ENCODE data around the gene FAT1.

FAT1 gene

DNA sequence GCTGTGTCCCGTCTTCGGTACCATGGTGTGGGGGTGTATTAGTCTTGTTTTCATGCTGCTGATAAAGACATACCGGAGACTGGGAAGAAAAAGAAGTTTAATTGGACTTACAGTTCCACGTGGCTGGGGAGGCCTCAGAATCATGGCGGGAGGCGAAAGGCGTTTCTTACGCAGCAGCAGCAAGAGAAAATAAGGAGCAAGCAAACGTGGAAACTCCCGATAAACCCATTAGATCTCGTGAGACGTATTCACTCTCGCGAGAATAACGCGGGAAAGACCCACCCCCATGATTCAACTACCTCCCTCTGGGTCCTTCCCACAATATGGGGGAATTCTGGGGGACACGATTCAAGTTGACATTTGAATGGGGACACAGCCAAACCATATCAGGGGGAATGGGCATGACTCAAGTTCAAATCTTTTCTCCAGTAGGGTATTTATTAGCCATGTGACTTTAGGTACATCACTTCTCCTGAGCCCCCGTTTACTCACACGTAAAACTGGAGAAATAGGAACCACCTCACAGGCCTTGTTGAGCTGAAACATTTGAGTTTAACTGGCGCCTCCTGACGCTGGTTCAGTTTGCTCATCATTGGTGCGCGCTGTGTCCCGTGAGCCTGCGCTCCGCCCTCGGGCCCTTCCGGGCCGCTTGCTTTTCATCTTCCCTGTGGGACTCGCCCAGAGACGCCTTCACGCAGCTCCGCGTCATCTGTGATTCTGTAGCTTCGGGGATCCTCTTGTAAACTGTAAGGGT lies 35.5 kb upstream of the FAT1 start (continued):
- TF ChIP-seq, protein P1, sequence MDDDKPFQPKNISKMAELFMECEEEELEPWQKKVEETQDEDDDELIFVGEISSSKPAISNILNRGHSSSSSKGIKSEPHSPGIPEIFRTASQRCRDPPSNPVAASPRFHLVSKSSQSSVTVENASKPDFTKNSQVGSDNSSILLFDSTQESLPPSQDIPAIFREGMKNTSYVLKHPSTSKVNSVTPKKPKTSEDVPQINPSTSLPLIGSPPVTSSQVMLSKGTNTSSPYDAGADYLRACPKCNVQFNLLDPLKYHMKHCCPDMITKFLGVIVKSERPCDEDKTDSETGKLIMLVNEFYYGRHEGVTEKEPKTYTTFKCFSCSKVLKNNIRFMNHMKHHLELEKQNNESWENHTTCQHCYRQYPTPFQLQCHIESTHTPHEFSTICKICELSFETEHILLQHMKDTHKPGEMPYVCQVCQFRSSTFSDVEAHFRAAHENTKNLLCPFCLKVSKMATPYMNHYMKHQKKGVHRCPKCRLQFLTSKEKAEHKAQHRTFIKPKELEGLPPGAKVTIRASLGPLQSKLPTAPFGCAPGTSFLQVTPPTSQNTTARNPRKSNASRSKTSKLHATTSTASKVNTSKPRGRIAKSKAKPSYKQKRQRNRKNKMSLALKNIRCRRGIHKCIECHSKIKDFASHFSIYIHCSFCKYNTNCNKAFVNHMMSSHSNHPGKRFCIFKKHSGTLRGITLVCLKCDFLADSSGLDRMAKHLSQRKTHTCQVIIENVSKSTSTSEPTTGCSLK (tag by site-specific recombination; IDR thresholded peaks at IDR 0.05) = no peak
- TF ChIP-seq ZNF530 (tag by site-specific recombination; IDR thresholded peaks at IDR 0.05; ENCODE audit: low read depth) = no peak

GRCh38 chr4:186757696-186758355 lies 34.2 kb upstream of the FAT1 start:
- Histone ChIP-seq H3K36me3 (ENCODE audit: control insufficient read depth in 2 of 2, insufficient read depth in 1 of 2, low read length in 2 of 2) (no peaks in the 10 kb centered on the region), H3K9me3 (ENCODE audit: control insufficient read depth, insufficient read depth, low read depth, low read length) (no peaks in the 10 kb centered on the region), H3K4me3 (ENCODE audit: low read depth, low read length) (no peak overlapping the region), H3K4me1 (ENCODE audit: control insufficient read depth, insufficient read depth, low read length) (no peaks in the 10 kb centered on the region), H3K27ac (ENCODE audit: extremely low read depth, low read depth, low read length) (no peak overlapping the region)
- TF ChIP-seq ZNF302 (tag by site-specific recombination; IDR thresholded peaks at IDR 0.05; ENCODE audit: low read depth) = no peak
- TF ChIP-seq SETDB1 (IDR thresholded peaks at IDR 0.05; ENCODE audit: insufficient read length, low read length) = no peak
- TF ChIP-seq ZNF830 (tag by site-specific recombination; IDR thresholded peaks at IDR 0.05; ENCODE audit: low read depth) = no peak
- no peak for TF ChIP-seq ZNF24 (tag by site-specific recombination; IDR thresholded peaks at IDR 0.05)
- no peak for TF ChIP-seq ZNF843 (tag by site-specific recombination; IDR thresholded peaks at IDR 0.05)
- no peak for TF ChIP-seq ZBTB20 (tag by site-specific recombination; IDR thresholded peaks at IDR 0.05)
- no peak for TF ChIP-seq HOXD13 (CRISPR knock-in tag; IDR thresholded peaks at IDR 0.05; ENCODE audit: borderline replicate concordance)
- TF ChIP-seq PBX3 (CRISPR knock-in tag; IDR thresholded peaks at IDR 0.05) = no peak
- no peak for TF ChIP-seq PRDM1 (tag by site-specific recombination; IDR thresholded peaks at IDR 0.05)
- no peak for TF ChIP-seq ZNF488 (tag by site-specific recombination; IDR thresholded peaks at IDR 0.05)
- TF ChIP-seq ZNF155 (tag by site-specific recombination; IDR thresholded peaks at IDR 0.05) = no peak
- TF ChIP-seq ZNF26 (tag by site-specific recombination; IDR thresholded peaks at IDR 0.05) = no peak
- no peak for TF ChIP-seq ZNF549 (tag by site-specific recombination; IDR thresholded peaks at IDR 0.05)
- TF ChIP-seq YY1 (tag by site-specific recombination; IDR thresholded peaks at IDR 0.05) = no peak
- no peak for TF ChIP-seq ZNF114 (tag by site-specific recombination; IDR thresholded peaks at IDR 0.05)
- no peak for TF ChIP-seq ZEB2 (tag by site-specific recombination; IDR thresholded peaks at IDR 0.05)
- TF ChIP-seq, protein P2, sequence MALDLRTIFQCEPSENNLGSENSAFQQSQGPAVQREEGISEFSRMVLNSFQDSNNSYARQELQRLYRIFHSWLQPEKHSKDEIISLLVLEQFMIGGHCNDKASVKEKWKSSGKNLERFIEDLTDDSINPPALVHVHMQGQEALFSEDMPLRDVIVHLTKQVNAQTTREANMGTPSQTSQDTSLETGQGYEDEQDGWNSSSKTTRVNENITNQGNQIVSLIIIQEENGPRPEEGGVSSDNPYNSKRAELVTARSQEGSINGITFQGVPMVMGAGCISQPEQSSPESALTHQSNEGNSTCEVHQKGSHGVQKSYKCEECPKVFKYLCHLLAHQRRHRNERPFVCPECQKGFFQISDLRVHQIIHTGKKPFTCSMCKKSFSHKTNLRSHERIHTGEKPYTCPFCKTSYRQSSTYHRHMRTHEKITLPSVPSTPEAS (tag by site-specific recombination; IDR thresholded peaks at IDR 0.05) = no peak
- ChIA-PET CTCF (interaction anchor here (0.9 kb wide), 1 partner anchor 170 kb away, joined by 3 read pairs; no protein-coding TSS in a partner anchor), POLR2A (no interaction called here)
